HEK293 (cell line): ENCODE measurements around the gene PIGN.

Source experiments
- CTCF ChIA-PET: fragments of 350-600 bp; formaldehyde crosslinking; extraction: SDS; loops from one replicate; lab custom pipeline; 2021; ENCODE audit warnings: antibody characterized with exemption; lab: Yijun Ruan, JAX
- POLR2A ChIA-PET: fragments of 300-600 bp; formaldehyde crosslinking; extraction: SDS; loops from one replicate; lab custom pipeline; 2020; ENCODE audit warnings: antibody characterized with exemption, inconsistent platforms; lab: Yijun Ruan, JAX
- H3K27ac ChIP-seq: fragments of 200-500 bp; sonication (Bioruptor generic); 2 replicates; pipeline ENCODE4 v1.5.1; 2014; ENCODE audit warnings: low read depth, low read length, control low read depth, inconsistent platforms; ENCODE audit errors: extremely low read depth
- H3K36me3 ChIP-seq, 2 experiments: fragments of 200-500 bp in 1 of 2; sonication (Bioruptor generic) in 1 of 2; 1 replicate in 1 of 2; 2 replicates in 1 of 2; pipeline ENCODE4 v1.5.1; 2014 to 2017; ENCODE audit warnings: inconsistent platforms in 2 of 2, low read length in 2 of 2; ENCODE audit not compliant: control insufficient read depth in 2 of 2, insufficient read depth in 1 of 2
- H3K4me1 ChIP-seq: fragments of 200-500 bp; sonication (Bioruptor generic); 2 replicates; pipeline ENCODE4 v1.5.1; 2014; ENCODE audit warnings: mild to moderate bottlenecking, low read length, inconsistent platforms; ENCODE audit not compliant: control insufficient read depth, insufficient read depth
- H3K4me3 ChIP-seq: 2 replicates; pipeline ENCODE4 v1.5.1; 2011; ENCODE audit warnings: low read depth, mild to moderate bottlenecking, control low read depth, low read length, moderate library complexity
- H3K9me3 ChIP-seq: fragments of 200-500 bp; sonication (Bioruptor generic); 2 replicates; pipeline ENCODE4 v1.5.1; 2014; ENCODE audit warnings: low read depth, low read length, inconsistent platforms; ENCODE audit not compliant: control insufficient read depth, insufficient read depth
- CTCF ChIP-seq: fragments of 450-650 bp; formaldehyde crosslinking; IDR thresholded peaks from 2 replicates; pipeline ENCODE4 v1.5.1; 2016; ENCODE audit warnings: missing biosample characterization, missing genetic modification characterization
- SP2 ChIP-seq: fragments of 450-650 bp; formaldehyde crosslinking; IDR thresholded peaks from 2 replicates; pipeline ENCODE4 v1.5.1; 2016; ENCODE audit warnings: missing biosample characterization, missing genetic modification characterization
- SP3 ChIP-seq: fragments of 450-650 bp; formaldehyde crosslinking; IDR thresholded peaks from 2 replicates; pipeline ENCODE4 v1.5.1; 2016; ENCODE audit warnings: missing biosample characterization, missing genetic modification characterization
- TSHZ1 ChIP-seq: fragments of 450-650 bp; formaldehyde crosslinking; IDR thresholded peaks from 2 replicates; pipeline ENCODE4 v1.5.1; 2016; ENCODE audit warnings: missing biosample characterization, missing genetic modification characterization, borderline replicate concordance
- WT1 ChIP-seq: fragments of 450-650 bp; formaldehyde crosslinking; IDR thresholded peaks from 2 replicates; pipeline ENCODE4 v1.5.1; 2016; ENCODE audit warnings: missing biosample characterization, missing genetic modification characterization
- YY2 ChIP-seq: fragments of 450-650 bp; formaldehyde crosslinking; IDR thresholded peaks from 2 replicates; pipeline ENCODE4 v1.5.1; 2016; ENCODE audit warnings: missing biosample characterization, missing genetic modification characterization
- ZBTB20 ChIP-seq: fragments of 450-650 bp; formaldehyde crosslinking; IDR thresholded peaks from 2 replicates; pipeline ENCODE4 v1.5.1; 2016; ENCODE audit warnings: missing biosample characterization, missing genetic modification characterization
- ZNF16 ChIP-seq: fragments of 450-650 bp; formaldehyde crosslinking; IDR thresholded peaks from 2 replicates; pipeline ENCODE4 v1.5.1; 2016; ENCODE audit warnings: low read depth, missing biosample characterization, missing genetic modification characterization
- ZNF26 ChIP-seq: fragments of 450-650 bp; formaldehyde crosslinking; IDR thresholded peaks from 2 replicates; pipeline ENCODE4 v1.5.1; 2016; ENCODE audit warnings: missing biosample characterization, missing genetic modification characterization
- ZNF292 ChIP-seq: fragments of 450-650 bp; formaldehyde crosslinking; IDR thresholded peaks from 2 replicates; pipeline ENCODE4 v1.5.1; 2016; ENCODE audit warnings: low read depth, missing biosample characterization, missing genetic modification characterization, borderline replicate concordance
- ZNF37A ChIP-seq: fragments of 450-650 bp; IDR thresholded peaks from 2 replicates; pipeline ENCODE4 v1.5.1; 2018; ENCODE audit warnings: missing biosample characterization, missing genetic modification characterization
- ZNF48 ChIP-seq: fragments of 450-650 bp; formaldehyde crosslinking; IDR thresholded peaks from 2 replicates; pipeline ENCODE4 v1.5.1; 2016; ENCODE audit warnings: missing biosample characterization, missing genetic modification characterization
- ZNF513 ChIP-seq: fragments of 450-650 bp; IDR thresholded peaks from 2 replicates; pipeline ENCODE4 v1.5.1; 2018; ENCODE audit warnings: missing biosample characterization, missing genetic modification characterization
- ZNF529 ChIP-seq: fragments of 450-650 bp; formaldehyde crosslinking; IDR thresholded peaks from 2 replicates; pipeline ENCODE4 v1.5.1; 2017; ENCODE audit warnings: missing genetic modification characterization, missing biosample characterization; ENCODE audit not compliant: insufficient replicate concordance
- ZNF555 ChIP-seq: fragments of 450-650 bp; formaldehyde crosslinking; conservative IDR thresholded peaks from 2 replicates; pipeline ENCODE4 v1.5.1; 2017; ENCODE audit warnings: missing biosample characterization, mild to moderate bottlenecking, missing genetic modification characterization, inconsistent platforms
- ZNF596 ChIP-seq: fragments of 450-650 bp; IDR thresholded peaks from 2 replicates; pipeline ENCODE4 v1.5.0; 2018; ENCODE audit warnings: missing biosample characterization, mild to moderate bottlenecking, missing genetic modification characterization, moderate library complexity
- ZNF747 ChIP-seq: fragments of 450-650 bp; formaldehyde crosslinking; IDR thresholded peaks from 2 replicates; pipeline ENCODE4 v1.5.1; 2016; ENCODE audit warnings: missing biosample characterization, missing genetic modification characterization
- ZNF768 ChIP-seq: fragments of 450-650 bp; formaldehyde crosslinking; IDR thresholded peaks from 2 replicates; pipeline ENCODE4 v1.5.1; 2018; ENCODE audit warnings: missing biosample characterization, mild to moderate bottlenecking, missing genetic modification characterization
- ZSCAN5A ChIP-seq: fragments of 450-650 bp; formaldehyde crosslinking; IDR thresholded peaks from 2 replicates; pipeline ENCODE4 v1.5.1; 2016; ENCODE audit warnings: missing biosample characterization, missing genetic modification characterization
- ZXDB ChIP-seq: fragments of 450-650 bp; formaldehyde crosslinking; IDR thresholded peaks from 2 replicates; pipeline ENCODE4 v1.5.1; 2016; ENCODE audit warnings: missing biosample characterization, missing genetic modification characterization
- TF ChIP-seq, protein P1 (sequence below): fragments of 450-650 bp; formaldehyde crosslinking; IDR thresholded peaks from 2 replicates; pipeline ENCODE4 v1.5.1; 2016; ENCODE audit warnings: missing biosample characterization, missing genetic modification characterization, borderline replicate concordance

Gene PIGN

DNA sequence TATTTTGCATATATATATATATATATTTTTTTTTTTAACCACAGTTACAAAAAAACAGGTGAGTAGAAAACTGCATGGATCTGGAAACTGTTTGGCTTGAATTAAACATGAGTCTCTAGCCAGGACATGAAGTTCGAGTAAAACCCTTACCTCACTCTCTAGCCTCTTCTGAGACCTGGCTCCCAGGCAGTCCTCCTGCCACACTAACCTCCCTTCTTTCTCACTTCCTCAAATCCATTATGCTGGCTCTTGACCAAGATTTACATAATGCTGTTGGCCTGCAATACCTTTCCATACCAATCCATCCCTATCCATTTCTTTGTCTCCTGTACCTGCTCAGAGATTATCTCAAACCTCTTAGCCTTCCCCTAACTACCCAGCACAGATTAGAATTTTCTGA lies 34.0 kb downstream of the PIGN start:
- Histone ChIP-seq H3K4me1 (no peaks in the 10 kb centered on the region), H3K9me3 (no peaks in the 10 kb centered on the region), H3K27ac (no peak overlapping the region), H3K36me3 (peaks cover 0 to 4% of the 10 kb centered on the region in 2 experiments; a peak in 2 of 3 replicates), H3K4me3 (no peak overlapping the region)
- TF ChIP-seq ZNF555 (tag by site-specific recombination) (no peak), ZNF16 (tag by site-specific recombination) (no peak), SP2 (no peak), CTCF (tag by site-specific recombination) (no peak), WT1 (no peak), ZNF768 (tag by site-specific recombination) (no peak), ZSCAN5A (tag by site-specific recombination) (no peak), ZNF513 (tag by site-specific recombination) (no peak), ZNF529 (tag by site-specific recombination) (no peak), ZNF596 (no peak), TSHZ1 (no peak)
- TF ChIP-seq, protein P1, sequence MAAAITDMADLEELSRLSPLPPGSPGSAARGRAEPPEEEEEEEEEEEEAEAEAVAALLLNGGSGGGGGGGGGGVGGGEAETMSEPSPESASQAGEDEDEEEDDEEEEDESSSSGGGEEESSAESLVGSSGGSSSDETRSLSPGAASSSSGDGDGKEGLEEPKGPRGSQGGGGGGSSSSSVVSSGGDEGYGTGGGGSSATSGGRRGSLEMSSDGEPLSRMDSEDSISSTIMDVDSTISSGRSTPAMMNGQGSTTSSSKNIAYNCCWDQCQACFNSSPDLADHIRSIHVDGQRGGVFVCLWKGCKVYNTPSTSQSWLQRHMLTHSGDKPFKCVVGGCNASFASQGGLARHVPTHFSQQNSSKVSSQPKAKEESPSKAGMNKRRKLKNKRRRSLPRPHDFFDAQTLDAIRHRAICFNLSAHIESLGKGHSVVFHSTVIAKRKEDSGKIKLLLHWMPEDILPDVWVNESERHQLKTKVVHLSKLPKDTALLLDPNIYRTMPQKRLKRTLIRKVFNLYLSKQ (tag by site-specific recombination): no peak
- ChIA-PET CTCF (interaction anchor here (0.7 kb wide), 1 partner anchor 9 kb away, joined by 5 read pairs; no protein-coding TSS in a partner anchor), POLR2A (no interaction called here)

GRCh38 chr18:62151068-62151771 lies 35.6 kb downstream of the PIGN start:
- no peaks in the 10 kb centered on the region for H3K9me3 ChIP-seq
- H3K4me3 ChIP-seq: no peak overlapping the region
- no peak overlapping the region for H3K27ac ChIP-seq
- ChIA-PET CTCF (no interaction called here), POLR2A (no interaction called here)
- H3K36me3 ChIP-seq: peaks cover 0 to 4% of the 10 kb centered on the region in 2 experiments; a peak in 1 of 3 replicates
- no peaks in the 10 kb centered on the region for H3K4me1 ChIP-seq
- TF ChIP-seq ZNF747 (tag by site-specific recombination): no peak
- no peak for TF ChIP-seq ZBTB20 (tag by site-specific recombination)
- TF ChIP-seq ZXDB: no peak
- TF ChIP-seq SP2: no peak
- no peak for TF ChIP-seq ZNF48 (tag by site-specific recombination)
- no peak for TF ChIP-seq SP3 (tag by site-specific recombination)
- TF ChIP-seq CTCF (tag by site-specific recombination): no peak
- no peak for TF ChIP-seq ZNF26 (tag by site-specific recombination)
- no peak for TF ChIP-seq ZNF292 (tag by site-specific recombination)
- no peak for TF ChIP-seq ZNF37A (tag by site-specific recombination)
- TF ChIP-seq YY2: no peak
